GM18858 (cell line): Measurements from ENCODE around the gene MED15.

Experiments
- ATAC-seq: cut with Tn5 transposase; IDR thresholded peaks from one replicate; pipeline ENCODE4 v1.9.1; 2021; ENCODE audit not compliant: unreplicated experiment

Gene MED15

GRCh38 chr22:20550057-20550817, 42.8 kb downstream of the MED15 start:
- ATAC-seq: no peak

GRCh38 chr22:20550851-20551744, 43.7 kb downstream of the MED15 start:
- ATAC-seq: no peak

GRCh38 chr22:20551805-20552442, 44.5 kb downstream of the MED15 start:
- ATAC-seq: no peak

GRCh38 chr22:20552443-20553401, 45.3 kb downstream of the MED15 start:
- no peak for ATAC-seq

GRCh38 chr22:20553947-20554741, 46.7 kb downstream of the MED15 start:
- no peak for ATAC-seq

- ATAC-seq: no peak
These were observed 47.4 kb downstream of the MED15 start for GRCh38 chr22:20554824-20555223.

GRCh38 chr22:20558534-20558933, 51.1 kb downstream of the MED15 start:
- no peak for ATAC-seq

GRCh38 chr22:20559174-20559760, 51.9 kb downstream of the MED15 start:
- ATAC-seq: no peak

- ATAC-seq: no peak
These were observed 53.3 kb downstream of the MED15 start for GRCh38 chr22:20560716-20561115.

GRCh38 chr22:20561882-20562281, 54.5 kb downstream of the MED15 start:
- no peak for ATAC-seq

- no peak for ATAC-seq
These were observed 55.4 kb downstream of the MED15 start for GRCh38 chr22:20562607-20563465.

GRCh38 chr22:20563466-20563906, 56.1 kb downstream of the MED15 start:
- ATAC-seq: no peak

- ATAC-seq: no peak
These were observed 56.5 kb downstream of the MED15 start for GRCh38 chr22:20563941-20564371.

GRCh38 chr22:20565079-20565734, 57.8 kb downstream of the MED15 start:
- no peak for ATAC-seq

- no peak for ATAC-seq
These were observed 58.4 kb downstream of the MED15 start for GRCh38 chr22:20565761-20566160.

- ATAC-seq: no peak
These were observed 59.2 kb downstream of the MED15 start for GRCh38 chr22:20566420-20567260.

GRCh38 chr22:20567371-20567847, 60.0 kb downstream of the MED15 start:
- no peak for ATAC-seq
